HepG2 (cell line): ENCODE data around the gene TELO2. TPM values are rescaled to one million over a fixed set of nuclear protein-coding genes. Genes with fewer than 3 reads are reported as not detected.

ENCODE experiments used
- AHR ChIP-seq: IDR thresholded peaks from 2 replicates; pipeline ENCODE4 v1.6.1; 2018; ENCODE audit warnings: missing genetic modification reagents, missing compliant biosample characterization
- KDM5A ChIP-seq: fragments of 200-600 bp; sonication (generic); IDR thresholded peaks from 2 replicates; pipeline ENCODE4 v1.7.0; 2018; ENCODE audit warnings: antibody characterized with exemption, mild to moderate bottlenecking, low read length, borderline replicate concordance
- NCOA1 ChIP-seq: sonication (generic); formaldehyde crosslinking; IDR thresholded peaks from 2 replicates; pipeline ENCODE4 v1.9.0; 2021; ENCODE audit warnings: missing genetic modification reagents
- PHF20 ChIP-seq: sonication (generic); formaldehyde crosslinking; IDR thresholded peaks from 2 replicates; pipeline ENCODE4 v1.5.0; 2020; ENCODE audit warnings: mild to moderate bottlenecking, missing genetic modification reagents
- RCOR2 ChIP-seq: IDR thresholded peaks from 2 replicates; pipeline ENCODE4 v1.6.1; 2016; ENCODE audit warnings: missing biosample characterization, missing genetic modification reagents
- RXRA ChIP-seq: sonication (generic); formaldehyde crosslinking; IDR thresholded peaks from 2 replicates; pipeline ENCODE4 v1.5.1; 2020; ENCODE audit warnings: missing genetic modification reagents
- TCF12 ChIP-seq, 2 experiments: fragments of 450-650 bp in 1 of 2; sonication (generic) in 1 of 2; formaldehyde crosslinking in 1 of 2; IDR thresholded peaks; 2 replicates each; pipeline versions ENCODE4 v1.6.1 to v1.8.0; 2017 to 2022; ENCODE audit warnings: antibody characterized with exemption in 1 of 2, mild to moderate bottlenecking in 1 of 2, missing genetic modification reagents in 1 of 2, moderate library complexity in 1 of 2
- ZIK1 ChIP-seq: sonication (generic); formaldehyde crosslinking; IDR thresholded peaks from 2 replicates; pipeline ENCODE4 v1.5.0; 2020; ENCODE audit warnings: mild to moderate bottlenecking, low read depth, missing genetic modification reagents, borderline replicate concordance
- ZNF20 ChIP-seq: sonication (generic); formaldehyde crosslinking; IDR thresholded peaks from 2 replicates; pipeline ENCODE4 v1.4.0; 2020; ENCODE audit warnings: mild to moderate bottlenecking, moderate library complexity, missing genetic modification reagents
- ZNF34 ChIP-seq: sonication (generic); formaldehyde crosslinking; IDR thresholded peaks from 2 replicates; pipeline ENCODE4 v1.4.0; 2020; ENCODE audit warnings: mild to moderate bottlenecking, missing genetic modification reagents, borderline replicate concordance
- ZNF562 ChIP-seq: sonication (generic); formaldehyde crosslinking; IDR thresholded peaks from 2 replicates; pipeline ENCODE4 v1.8.0; 2022; ENCODE audit warnings: missing genetic modification reagents, borderline replicate concordance
- ZNF577 ChIP-seq: sonication (generic); formaldehyde crosslinking; IDR thresholded peaks from 2 replicates; pipeline ENCODE4 v1.4.0; 2020; ENCODE audit warnings: mild to moderate bottlenecking, low read depth, missing genetic modification reagents, borderline replicate concordance
- ZNF616 ChIP-seq: sonication (generic); formaldehyde crosslinking; IDR thresholded peaks from 2 replicates; pipeline ENCODE4 v1.5.0; 2020; ENCODE audit warnings: low read depth, mild to moderate bottlenecking, missing genetic modification reagents
- ZNF720 ChIP-seq: sonication (generic); formaldehyde crosslinking; IDR thresholded peaks from 2 replicates; pipeline ENCODE4 v1.4.0; 2020; ENCODE audit warnings: missing genetic modification reagents
- ZNF788 ChIP-seq: sonication (generic); formaldehyde crosslinking; IDR thresholded peaks from 2 replicates; pipeline ENCODE4 v1.5.0; 2020; ENCODE audit warnings: mild to moderate bottlenecking, missing genetic modification reagents, borderline replicate concordance
- ZNF841 ChIP-seq: sonication (generic); formaldehyde crosslinking; IDR thresholded peaks from 2 replicates; pipeline ENCODE4 v1.8.1; 2023; ENCODE audit warnings: missing genetic modification reagents, borderline replicate concordance
- polyA plus RNA-seq, 8 experiments: library from polyadenylated mRNA; depleted of rRNA in 3 of 8; stranded (reverse) in 7 of 8; unstranded in 1 of 8; fragments of >200 nt; fragmentation: Illumina TruSeq in 4 of 8; extraction: Trizol in 4 of 8; gene quantifications; 2 replicates each; pipeline versions ENCODE4 v1.2.1 to v1.2.3, GENCODE V29; 2011 to 2016; ENCODE audit warnings: low read depth in 4 of 8, missing spikeins in 1 of 8, mixed read lengths in 1 of 8; ENCODE audit not compliant: insufficient read depth in 1 of 8
- total RNA-seq, 5 experiments: library from RNA; depleted of rRNA; stranded (reverse); fragments of >200 nt; fragmentation: Illumina TruSeq; extraction: Trizol; gene quantifications; 2 replicates each; pipeline ENCODE4 v1.2.3, GENCODE V29; 2016; ENCODE audit warnings: low read depth in 1 of 5
- TF ChIP-seq, protein P1 (sequence below): sonication (generic); formaldehyde crosslinking; IDR thresholded peaks from 2 replicates; pipeline ENCODE4 v1.8.0; 2022; ENCODE audit warnings: missing genetic modification reagents, mild to moderate bottlenecking, moderate library complexity, borderline replicate concordance
- TF ChIP-seq, protein P2 (sequence below): conservative IDR thresholded peaks from 2 replicates; pipeline ENCODE4 v1.6.1; 2018; ENCODE audit warnings: missing genetic modification reagents
- TF ChIP-seq, protein P3 (sequence below): IDR thresholded peaks from 2 replicates; pipeline ENCODE4 v1.6.1; 2016; ENCODE audit warnings: low read depth
- TF ChIP-seq, protein P4 (sequence below): sonication (generic); formaldehyde crosslinking; IDR thresholded peaks from 2 replicates; pipeline ENCODE4 v1.9.0; 2021; ENCODE audit warnings: missing genetic modification reagents, borderline replicate concordance
- TF ChIP-seq, protein P5 (sequence below): sonication (generic); formaldehyde crosslinking; IDR thresholded peaks from 2 replicates; pipeline ENCODE4 v1.4.0; 2020; ENCODE audit warnings: missing genetic modification reagents

The TELO2 gene
- total and polyA plus RNA-seq, 2 of the 13 experiments (the other 11 are each of a cell fraction or from before 2014, with no cell fraction given), result 10.1 to 17.9 TPM

DNA sequence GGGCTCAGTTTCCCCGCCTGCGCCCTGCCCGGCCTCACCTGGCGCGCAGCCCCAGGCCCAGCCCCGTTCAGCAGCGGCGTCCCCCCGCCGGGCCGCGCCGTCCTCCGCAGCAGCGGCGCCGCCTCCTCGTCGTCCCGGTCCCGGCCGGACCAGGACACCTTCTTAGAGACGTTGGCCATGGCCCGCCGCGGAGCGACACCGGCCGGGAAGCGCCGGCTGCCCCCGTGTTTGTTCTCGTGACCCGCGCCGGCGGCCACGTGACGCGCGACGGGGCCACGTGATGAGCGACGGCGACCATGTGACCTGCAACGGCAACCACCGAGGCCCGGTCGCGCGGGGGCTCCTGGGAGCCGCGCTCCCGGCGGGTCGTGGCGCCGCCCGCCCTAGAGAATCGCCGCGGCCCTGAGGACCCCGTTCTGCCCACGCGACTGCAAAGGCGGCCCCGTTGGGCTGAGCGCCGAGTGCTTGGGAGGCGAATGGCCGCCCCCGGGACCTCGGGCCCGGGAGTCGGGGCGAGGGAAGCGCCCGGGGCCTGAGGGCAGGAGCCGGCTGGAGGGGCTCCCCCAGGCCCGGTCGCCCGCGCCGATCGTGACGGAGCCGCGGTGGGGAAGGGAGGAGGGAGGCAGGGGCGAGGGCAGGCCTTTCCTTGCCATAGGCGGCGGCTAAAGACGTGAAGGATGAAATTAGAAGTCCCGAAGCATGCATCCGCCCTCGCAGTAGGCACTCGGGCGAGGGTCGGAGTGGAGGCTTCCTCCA is 18.2 kb upstream of the TELO2 start, which contains the start of gene CLCN7 (continued):
- TF ChIP-seq, protein P1, sequence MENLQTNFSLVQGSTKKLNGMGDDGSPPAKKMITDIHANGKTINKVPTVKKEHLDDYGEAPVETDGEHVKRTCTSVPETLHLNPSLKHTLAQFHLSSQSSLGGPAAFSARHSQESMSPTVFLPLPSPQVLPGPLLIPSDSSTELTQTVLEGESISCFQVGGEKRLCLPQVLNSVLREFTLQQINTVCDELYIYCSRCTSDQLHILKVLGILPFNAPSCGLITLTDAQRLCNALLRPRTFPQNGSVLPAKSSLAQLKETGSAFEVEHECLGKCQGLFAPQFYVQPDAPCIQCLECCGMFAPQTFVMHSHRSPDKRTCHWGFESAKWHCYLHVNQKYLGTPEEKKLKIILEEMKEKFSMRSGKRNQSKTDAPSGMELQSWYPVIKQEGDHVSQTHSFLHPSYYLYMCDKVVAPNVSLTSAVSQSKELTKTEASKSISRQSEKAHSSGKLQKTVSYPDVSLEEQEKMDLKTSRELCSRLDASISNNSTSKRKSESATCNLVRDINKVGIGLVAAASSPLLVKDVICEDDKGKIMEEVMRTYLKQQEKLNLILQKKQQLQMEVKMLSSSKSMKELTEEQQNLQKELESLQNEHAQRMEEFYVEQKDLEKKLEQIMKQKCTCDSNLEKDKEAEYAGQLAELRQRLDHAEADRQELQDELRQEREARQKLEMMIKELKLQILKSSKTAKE (CRISPR knock-in tag), result no peak
- peak; percentile 72; the same call in 1 of the 2 replicates for TF ChIP-seq ZNF788 (CRISPR knock-in tag)
- TF ChIP-seq ZNF841, result peak; percentile 83; the same call in 1 of the 2 replicates
- TF ChIP-seq, protein P2, sequence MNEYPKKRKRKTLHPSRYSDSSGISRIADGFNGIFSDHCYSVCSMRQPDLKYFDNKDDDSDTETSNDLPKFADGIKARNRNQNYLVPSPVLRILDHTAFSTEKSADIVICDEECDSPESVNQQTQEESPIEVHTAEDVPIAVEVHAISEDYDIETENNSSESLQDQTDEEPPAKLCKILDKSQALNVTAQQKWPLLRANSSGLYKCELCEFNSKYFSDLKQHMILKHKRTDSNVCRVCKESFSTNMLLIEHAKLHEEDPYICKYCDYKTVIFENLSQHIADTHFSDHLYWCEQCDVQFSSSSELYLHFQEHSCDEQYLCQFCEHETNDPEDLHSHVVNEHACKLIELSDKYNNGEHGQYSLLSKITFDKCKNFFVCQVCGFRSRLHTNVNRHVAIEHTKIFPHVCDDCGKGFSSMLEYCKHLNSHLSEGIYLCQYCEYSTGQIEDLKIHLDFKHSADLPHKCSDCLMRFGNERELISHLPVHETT (CRISPR knock-in tag), result peak; percentile 96
- TF ChIP-seq, protein P3, sequence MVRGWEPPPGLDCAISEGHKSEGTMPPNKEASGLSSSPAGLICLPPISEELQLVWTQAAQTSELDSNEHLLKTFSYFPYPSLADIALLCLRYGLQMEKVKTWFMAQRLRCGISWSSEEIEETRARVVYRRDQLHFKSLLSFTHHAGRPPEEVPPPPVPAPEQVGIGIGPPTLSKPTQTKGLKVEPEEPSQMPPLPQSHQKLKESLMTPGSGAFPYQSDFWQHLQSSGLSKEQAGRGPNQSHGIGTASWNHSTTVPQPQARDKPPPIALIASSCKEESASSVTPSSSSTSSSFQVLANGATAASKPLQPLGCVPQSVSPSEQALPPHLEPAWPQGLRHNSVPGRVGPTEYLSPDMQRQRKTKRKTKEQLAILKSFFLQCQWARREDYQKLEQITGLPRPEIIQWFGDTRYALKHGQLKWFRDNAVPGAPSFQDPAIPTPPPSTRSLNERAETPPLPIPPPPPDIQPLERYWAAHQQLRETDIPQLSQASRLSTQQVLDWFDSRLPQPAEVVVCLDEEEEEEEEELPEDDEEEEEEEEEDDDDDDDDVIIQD (CRISPR knock-in tag), result 0 out of 2 replicates have a peak, but pooled peaks have one; percentile 22
- TF ChIP-seq ZNF20 (CRISPR knock-in tag), result no peak
- TF ChIP-seq RCOR2, result no peak
- peak; percentile 78 for TF ChIP-seq KDM5A
- peak; percentile 98 for TF ChIP-seq PHF20
- no peak for TF ChIP-seq ZNF562
- no peak for TF ChIP-seq ZNF720
- peak; percentile 96 for TF ChIP-seq AHR (CRISPR knock-in tag)
- peak; percentile 70 for TF ChIP-seq RXRA
- TF ChIP-seq ZNF577 (CRISPR knock-in tag), result no peak
- peak; percentile 93; the same call in 1 of the 2 replicates for TF ChIP-seq ZIK1 (CRISPR knock-in tag)
- TF ChIP-seq, protein P4, sequence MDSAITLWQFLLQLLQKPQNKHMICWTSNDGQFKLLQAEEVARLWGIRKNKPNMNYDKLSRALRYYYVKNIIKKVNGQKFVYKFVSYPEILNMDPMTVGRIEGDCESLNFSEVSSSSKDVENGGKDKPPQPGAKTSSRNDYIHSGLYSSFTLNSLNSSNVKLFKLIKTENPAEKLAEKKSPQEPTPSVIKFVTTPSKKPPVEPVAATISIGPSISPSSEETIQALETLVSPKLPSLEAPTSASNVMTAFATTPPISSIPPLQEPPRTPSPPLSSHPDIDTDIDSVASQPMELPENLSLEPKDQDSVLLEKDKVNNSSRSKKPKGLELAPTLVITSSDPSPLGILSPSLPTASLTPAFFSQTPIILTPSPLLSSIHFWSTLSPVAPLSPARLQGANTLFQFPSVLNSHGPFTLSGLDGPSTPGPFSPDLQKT (CRISPR knock-in tag), result no peak
- TF ChIP-seq TCF12 (IDR thresholded peaks at IDR 0.05), result no peak
- 0 out of 2 replicates have a peak, but pooled peaks have one; percentile 32 for TF ChIP-seq TCF12 (CRISPR knock-in tag; IDR thresholded peaks at IDR 0.05)
- TF ChIP-seq ZNF616 (CRISPR knock-in tag), result no peak; the same call in 1 of the 2 replicates
- TF ChIP-seq, protein P5, sequence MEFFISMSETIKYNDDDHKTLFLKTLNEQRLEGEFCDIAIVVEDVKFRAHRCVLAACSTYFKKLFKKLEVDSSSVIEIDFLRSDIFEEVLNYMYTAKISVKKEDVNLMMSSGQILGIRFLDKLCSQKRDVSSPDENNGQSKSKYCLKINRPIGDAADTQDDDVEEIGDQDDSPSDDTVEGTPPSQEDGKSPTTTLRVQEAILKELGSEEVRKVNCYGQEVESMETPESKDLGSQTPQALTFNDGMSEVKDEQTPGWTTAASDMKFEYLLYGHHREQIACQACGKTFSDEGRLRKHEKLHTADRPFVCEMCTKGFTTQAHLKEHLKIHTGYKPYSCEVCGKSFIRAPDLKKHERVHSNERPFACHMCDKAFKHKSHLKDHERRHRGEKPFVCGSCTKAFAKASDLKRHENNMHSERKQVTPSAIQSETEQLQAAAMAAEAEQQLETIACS, result peak; percentile 68
- peak; percentile 56; the same call in 1 of the 2 replicates for TF ChIP-seq NCOA1
- TF ChIP-seq ZNF34 (CRISPR knock-in tag), result 0 out of 2 replicates have a peak, but pooled peaks have one; percentile 19
